Right atrium auricular region (tissue), 2 donors: Measurements from ENCODE around the gene FAM53A. TPM values are rescaled to one million over a fixed set of nuclear protein-coding genes. Genes with fewer than 3 reads are reported as not detected.
A peak's percentile ranks its signal among the peaks of the same experiment; 100 is the strongest.

Source experiments
- DNase-seq: peaks from one replicate; pipeline ENCODE4 v3.0.0-alpha.2; 2019; ENCODE audit warnings: low spot score
- H3K27ac ChIP-seq, 2 donors: fragments of 200-600 bp; sonication (generic); 1 replicate in 1 of 2; 2 replicates in 1 of 2; pipeline ENCODE4 v1.5.1; 2016 to 2019
- H3K27me3 ChIP-seq, 2 donors: fragments of 200-600 bp; sonication (generic); one replicate each; pipeline versions ENCODE4 v1.5.1 to v1.6.0; 2017 to 2019
- H3K36me3 ChIP-seq: fragments of 200-600 bp; sonication (generic); one replicate; pipeline ENCODE4 v1.5.1; 2016
- H3K4me1 ChIP-seq, 2 donors: fragments of 200-600 bp; sonication (generic); one replicate each; pipeline versions ENCODE4 v1.5.1 to v1.6.0; 2017 to 2019
- H3K4me3 ChIP-seq, 2 donors: fragments of 200-600 bp; sonication (generic); 1 replicate in 1 of 2; 2 replicates in 1 of 2; pipeline ENCODE4 v1.5.1; 2017 to 2019; ENCODE audit warnings: mild to moderate bottlenecking in 1 of 2, moderate library complexity in 1 of 2
- H3K9me3 ChIP-seq, 2 donors: fragments of 200-600 bp; sonication (generic); one replicate each; pipeline ENCODE4 v1.5.1; 2019
- CTCF ChIP-seq, 2 donors: fragments of 200-600 bp; sonication (generic); IDR thresholded peaks; one replicate each; pipeline ENCODE4 v1.5.1; 2019; ENCODE audit warnings: antibody characterized with exemption in 2 of 2
- total RNA-seq, 2 donors: library from RNA; depleted of rRNA; stranded (reverse); fragments of >200 nt; gene quantifications; one replicate each; pipeline ENCODE4 v1.1.0, GENCODE V29; 2016

The FAM53A gene
- total RNA-seq, 2 donors from 2014 or later = 1.0 to 1.9 TPM

GRCh38 chr4:1717129-1718094 is 33.3 kb upstream of the FAM53A start:
- H3K9me3 ChIP-seq = no peaks in the 10 kb centered on the region
- no peak for DNase-seq
- peaks cover 18% of the 10 kb centered on the region for H3K36me3 ChIP-seq
- no peak for TF ChIP-seq CTCF (IDR thresholded peaks at IDR 0.05)
- peaks cover 0 to 76% of the 10 kb centered on the region in 2 donors for H3K4me1 ChIP-seq
- no peaks in the 10 kb centered on the region for H3K27me3 ChIP-seq
- H3K27ac ChIP-seq = no peak overlapping the region
- H3K4me3 ChIP-seq = no peak overlapping the region

- Histone ChIP-seq H3K27ac (no peak overlapping the region), H3K27me3 (no peaks in the 10 kb centered on the region), H3K9me3 (no peaks in the 10 kb centered on the region), H3K4me3 (no peak overlapping the region), H3K36me3 (peaks cover 18% of the 10 kb centered on the region), H3K4me1 (peaks cover 0 to 65% of the 10 kb centered on the region in 2 donors)
- DNase-seq = no peak
- TF ChIP-seq CTCF (IDR thresholded peaks at IDR 0.05) = no peak
Measured at GRCh38 chr4:1716065-1716945, 32.2 kb upstream of the FAM53A start.

- Histone ChIP-seq H3K27me3 (no peaks in the 10 kb centered on the region), H3K27ac (peak overlapping the region; percentile 13 to 26), H3K36me3 (peaks cover 18% of the 10 kb centered on the region), H3K4me3 (no peak overlapping the region), H3K9me3 (no peaks in the 10 kb centered on the region), H3K4me1 (peaks cover 0 to 70% of the 10 kb centered on the region in 2 donors)
- no peak for DNase-seq
- no peak for TF ChIP-seq CTCF (IDR thresholded peaks at IDR 0.05)
Measured at GRCh38 chr4:1715002-1715758, 31.1 kb upstream of the FAM53A start.

- no peaks in the 10 kb centered on the region for H3K27me3 ChIP-seq
Measured at GRCh38 chr4:1714303-1715001, 30.3 kb upstream of the FAM53A start.

More at GRCh38 chr4:1714303-1715001, 30.3 kb upstream of the FAM53A start:
- no peak for TF ChIP-seq CTCF (IDR thresholded peaks at IDR 0.05)
- Histone ChIP-seq H3K9me3 (no peaks in the 10 kb centered on the region), H3K4me3 (no peak overlapping the region), H3K27ac (peak overlapping the region in 1 of 2 donors; percentile 7), H3K36me3 (peaks cover 18% of the 10 kb centered on the region), H3K4me1 (peaks cover 0 to 63% of the 10 kb centered on the region in 2 donors)
- no peak for DNase-seq
